Endodermal cell (in vitro differentiated cells): ENCODE data around the gene RAB11FIP2. TPM values are rescaled to one million over a fixed set of nuclear protein-coding genes. Genes with fewer than 3 reads are reported as not detected.
A peak's percentile ranks its signal among the peaks of the same experiment; 100 is the strongest.

Experiments used
- DNase-seq: peaks from one replicate; pipeline ENCODE4 v3.0.0-alpha.2; 2017
- H3K27ac ChIP-seq: 2 replicates; pipeline ENCODE4 v1.5.1; 2013; ENCODE audit warnings: mild to moderate bottlenecking, low read depth, low read length, moderate library complexity
- H3K27me3 ChIP-seq: 2 replicates; pipeline ENCODE4 v1.6.1; 2013; ENCODE audit warnings: mild to moderate bottlenecking, low read length, moderate library complexity; ENCODE audit not compliant: insufficient read depth, control insufficient read depth, poor library complexity, severe bottlenecking
- H3K36me3 ChIP-seq: 2 replicates; pipeline ENCODE4 v1.7.0; 2013; ENCODE audit warnings: mild to moderate bottlenecking, low read length, moderate library complexity; ENCODE audit not compliant: control insufficient read depth, insufficient read depth
- H3K4me1 ChIP-seq: one replicate; pipeline ENCODE4 v1.7.0; 2013; ENCODE audit warnings: low read length; ENCODE audit not compliant: control insufficient read depth, insufficient read depth
- H3K4me3 ChIP-seq: 2 replicates; pipeline ENCODE4 v1.5.1; 2013; ENCODE audit warnings: mild to moderate bottlenecking, low read length, moderate library complexity
- H3K9ac ChIP-seq: 2 replicates; pipeline ENCODE4 v1.6.1; 2013; ENCODE audit warnings: mild to moderate bottlenecking, low read length, moderate library complexity; ENCODE audit not compliant: poor library complexity, severe bottlenecking; ENCODE audit errors: extremely low read depth
- H3K9me3 ChIP-seq: 2 replicates; pipeline ENCODE4 v1.6.1; 2013; ENCODE audit warnings: mild to moderate bottlenecking, low read length, moderate library complexity; ENCODE audit not compliant: control insufficient read depth
- H3K27ac Mint-ChIP-seq: 2 replicates; pipeline ENCODE4 v1.8.0; 2020; ENCODE audit warnings: mixed read lengths
- H3K27me3 Mint-ChIP-seq: 2 replicates; pipeline ENCODE4 v1.8.0; 2021; ENCODE audit warnings: mild to moderate bottlenecking, mixed read lengths; ENCODE audit not compliant: insufficient read depth
- H3K36me3 Mint-ChIP-seq: 2 replicates; pipeline ENCODE4 v1.8.0; 2020; ENCODE audit warnings: low read depth, mixed read lengths
- H3K4me1 Mint-ChIP-seq: 2 replicates; pipeline ENCODE4 v1.8.0; 2020; ENCODE audit warnings: mixed read lengths
- H3K4me3 Mint-ChIP-seq: 2 replicates; pipeline ENCODE4 v1.8.0; 2020; ENCODE audit warnings: mild to moderate bottlenecking, moderate library complexity, mixed read lengths
- H3K9me3 Mint-ChIP-seq: 2 replicates; pipeline ENCODE4 v1.8.0; 2020; ENCODE audit warnings: mild to moderate bottlenecking, mixed read lengths
- CTCF ChIP-seq: fragments of 200-600 bp; sonication (generic); conservative IDR thresholded peaks from 2 replicates; pipeline ENCODE4 v1.5.0; 2021; ENCODE audit warnings: antibody characterized with exemption, mild to moderate bottlenecking
- WGBS, 2 experiments: methylation state at CpG; one replicate each; pipeline versions ENCODE4 v1.1.5 to v1.1.7; 2013; ENCODE audit warnings: missing lambda C conversion rate in 2 of 2, mixed read lengths in 1 of 2; ENCODE audit not compliant: insufficient coverage in 1 of 2, insufficient read length in 1 of 2; 5-methylcytosine and 5-hydroxymethylcytosine counted together
- long read RNA-seq, 4 experiments: library from polyadenylated mRNA in 2 of 4; library from RNA in 1 of 4; library from capped mRNA in 1 of 4; stranded (forward) in 3 of 4; unstranded in 1 of 4; transcript quantifications; one replicate each; pipeline ENCODE4 v2.0.0, GENCODE V29; 2020 to 2021; ENCODE audit warnings: inconsistent platforms in 1 of 4
- polyA plus RNA-seq, 2 experiments: library from polyadenylated mRNA; stranded (reverse); fragments of 50-300 nt; gene quantifications; one replicate each; pipeline ENCODE4 v1.2.3, GENCODE V29; 2013
- total RNA-seq, 2 donors: library from RNA; stranded (reverse); fragmentation: NEBNext Ultra II Directional in 1 of 2; extraction: Animal tissue kit (Norgen Biotek cat#: 25700) in 1 of 2; gene quantifications; 2 replicates in 1 of 2; 3 replicates in 1 of 2; pipeline ENCODE4 v1.2.1, GENCODE V29; 2021

RAB11FIP2 gene, protein sequence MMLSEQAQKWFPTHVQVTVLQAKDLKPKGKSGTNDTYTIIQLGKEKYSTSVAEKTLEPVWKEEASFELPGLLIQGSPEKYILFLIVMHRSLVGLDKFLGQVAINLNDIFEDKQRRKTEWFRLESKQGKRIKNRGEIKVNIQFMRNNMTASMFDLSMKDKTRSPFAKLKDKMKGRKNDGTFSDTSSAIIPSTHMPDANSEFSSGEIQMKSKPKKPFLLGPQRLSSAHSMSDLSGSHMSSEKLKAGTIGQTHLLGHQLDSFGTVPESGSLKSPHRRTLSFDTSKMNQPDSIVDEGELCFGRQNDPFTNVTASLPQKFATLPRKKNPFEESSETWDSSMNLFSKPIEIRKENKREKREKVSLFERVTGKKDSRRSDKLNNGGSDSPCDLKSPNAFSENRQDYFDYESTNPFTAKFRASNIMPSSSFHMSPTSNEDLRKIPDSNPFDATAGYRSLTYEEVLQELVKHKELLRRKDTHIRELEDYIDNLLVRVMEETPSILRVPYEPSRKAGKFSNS
- 10 to 100 TPM; 21.9 TPM for total RNA-seq
- 13.7 TPM for polyA plus RNA-seq (2013, experiment 1 of 2)
- 15.2 TPM for polyA plus RNA-seq (2013, experiment 2 of 2)
- long read RNA-seq, experiment 1, full-length matches to known transcripts: 2 of 15 reads
- long read RNA-seq, experiment 1, partial matches to known transcripts: 0 of 15 reads
- long read RNA-seq, experiment 1, other reads (novel, unspliced or antisense): 13 of 15 reads
- long read RNA-seq, experiment 2, full-length matches to known transcripts: 14 of 27 reads
- long read RNA-seq, experiment 2, partial matches to known transcripts: 3 of 27 reads
- long read RNA-seq, experiment 2, other reads (novel, unspliced or antisense): 10 of 27 reads
- long read RNA-seq, experiment 3, partial matches to known transcripts: 2 of 3 reads
- long read RNA-seq, experiment 3, other reads (novel, unspliced or antisense): 1 of 3 reads
- long read RNA-seq, experiment 4, partial matches to known transcripts: 2 of 2 reads
- long read RNA-seq, experiment 4, other reads (novel, unspliced or antisense): 0 of 2 reads

GRCh38 chr10:118046395-118047156, at the start of gene RAB11FIP2:
TSS of gene RAB11FIP2 (minus strand) at chr10:118046941. CDS start at chr10:118046163, 778 bp downstream.
- 0% methylated on average over 79 of the region's 83 CpGs; no CpG with 5 or more reads in 1 of the 2 experiments for WGBS, 2 experiments
- H3K4me3 Mint-ChIP-seq: peak within 1 kb of the TSS; percentile 74
- H3K9me3 Mint-ChIP-seq: no peaks in the 10 kb centered on the region

GRCh38 chr10:118096022-118096421, 49.3 kb upstream of the RAB11FIP2 start:
- Mint-ChIP-seq H3K27ac (no peak overlapping the region), H3K4me3 (no peak overlapping the region), H3K4me1 (no peaks in the 10 kb centered on the region), H3K9me3 (no peaks in the 10 kb centered on the region), H3K36me3 (no peaks in the 10 kb centered on the region), H3K27me3 (peaks cover 4% of the 10 kb centered on the region)
- no peak overlapping the region for H3K9ac ChIP-seq
- no peaks in the 10 kb centered on the region for H3K36me3 ChIP-seq
- no peaks in the 10 kb centered on the region for H3K9me3 ChIP-seq
- DNase-seq: no peak
- no peak overlapping the region for H3K4me3 ChIP-seq
- TF ChIP-seq CTCF: no peak
- no peak overlapping the region for H3K27ac ChIP-seq
- H3K27me3 ChIP-seq: no peaks in the 10 kb centered on the region
- no peaks in the 10 kb centered on the region for H3K4me1 ChIP-seq
- WGBS, 2 experiments: 92% methylated on average over 1 of the region's 1 CpG; no CpG with 5 or more reads in 1 of the 2 experiments

More at GRCh38 chr10:118046395-118047156, at the start of gene RAB11FIP2:
- H3K27ac ChIP-seq: peak within 1 kb of the TSS; percentile 86
- H3K4me1 Mint-ChIP-seq: peaks cover 17% of the 10 kb centered on the region
- H3K27me3 Mint-ChIP-seq: no peaks in the 10 kb centered on the region
- no peaks in the 10 kb centered on the region for H3K36me3 Mint-ChIP-seq
- peak within 1 kb of the TSS; percentile 88 for H3K27ac Mint-ChIP-seq
- peak; percentile 64 for TF ChIP-seq CTCF
- H3K9me3 ChIP-seq: no peaks in the 10 kb centered on the region
- H3K4me3 ChIP-seq: peak within 1 kb of the TSS; percentile 87
- H3K4me1 ChIP-seq: peaks cover 9% of the 10 kb centered on the region
- peak within 1 kb of the TSS; percentile 55 for H3K9ac ChIP-seq
- H3K27me3 ChIP-seq: no peaks in the 10 kb centered on the region
- H3K36me3 ChIP-seq: no peaks in the 10 kb centered on the region
- DNase-seq: peak; percentile 98

GRCh38 chr10:118092209-118092608, 45.5 kb upstream of the RAB11FIP2 start:
- H3K27me3 Mint-ChIP-seq: peaks cover 4% of the 10 kb centered on the region
- DNase-seq: no peak
- TF ChIP-seq CTCF: no peak
- Histone ChIP-seq H3K4me3 (no peak overlapping the region), H3K36me3 (no peaks in the 10 kb centered on the region), H3K9ac (no peak overlapping the region), H3K4me1 (no peaks in the 10 kb centered on the region), H3K27me3 (no peaks in the 10 kb centered on the region), H3K27ac (no peak overlapping the region), H3K9me3 (no peaks in the 10 kb centered on the region)
- no peak overlapping the region for H3K4me3 Mint-ChIP-seq
- no peaks in the 10 kb centered on the region for H3K9me3 Mint-ChIP-seq
- WGBS, 2 experiments: 91 to 100% methylated on average over 1 of the region's 1 CpG
- H3K27ac Mint-ChIP-seq: no peak overlapping the region
- no peaks in the 10 kb centered on the region for H3K4me1 Mint-ChIP-seq
- H3K36me3 Mint-ChIP-seq: no peaks in the 10 kb centered on the region
